GM19035 (cell line): ENCODE results near the gene PEX6.

ENCODE experiments used
- ATAC-seq: cut with Tn5 transposase; IDR thresholded peaks from one replicate; pipeline ENCODE4 v1.9.1; 2021; ENCODE audit not compliant: unreplicated experiment

Gene PEX6

GRCh38 chr6:42996513-42996912 lies 17.5 kb upstream of the PEX6 start:
- no peak for ATAC-seq

- no peak for ATAC-seq
Observed at GRCh38 chr6:42993445-42993844, 14.5 kb upstream of the PEX6 start.

- no peak for ATAC-seq
Observed at GRCh38 chr6:42989923-42990322, 10.9 kb upstream of the PEX6 start.

- no peak for ATAC-seq
Observed at GRCh38 chr6:42988486-42989020, 9.6 kb upstream of the PEX6 start.

- no peak for ATAC-seq
Observed at GRCh38 chr6:42987533-42988451, 8.8 kb upstream of the PEX6 start.

- no peak for ATAC-seq
Observed at GRCh38 chr6:42984924-42985475, 6.0 kb upstream of the PEX6 start.

- ATAC-seq, result peak; percentile 95
Observed at GRCh38 chr6:42984001-42984923, 5.3 kb upstream of the PEX6 start, which contains the start of gene PPP2R5D. PPP2R5D (plus strand) TSS chr6:42984570; CDS start chr6:42984678, 108 bp downstream.

GRCh38 chr6:42981836-42982235 lies 2.9 kb upstream of the PEX6 start:
- ATAC-seq, result no peak

GRCh38 chr6:42979523-42980177 lies 669 bp upstream of the PEX6 start:
- ATAC-seq, result no peak

GRCh38 chr6:42978487-42978838 lies 518 bp downstream of the PEX6 start:
- ATAC-seq, result no peak

- ATAC-seq, result no peak
Observed at GRCh38 chr6:42974919-42975505, 4.0 kb downstream of the PEX6 start.

GRCh38 chr6:42973926-42974325 lies 5.1 kb downstream of the PEX6 start:
- no peak for ATAC-seq

- ATAC-seq, result no peak
Observed at GRCh38 chr6:42971746-42972327, 7.1 kb downstream of the PEX6 start.

GRCh38 chr6:42970871-42971612 lies 7.9 kb downstream of the PEX6 start:
- ATAC-seq, result no peak

GRCh38 chr6:42969934-42970333 lies 9.0 kb downstream of the PEX6 start:
- ATAC-seq, result no peak

- no peak for ATAC-seq
Observed at GRCh38 chr6:42969431-42969830, 9.6 kb downstream of the PEX6 start.

- ATAC-seq, result no peak
Observed at GRCh38 chr6:42968783-42969182, 10.2 kb downstream of the PEX6 start.

GRCh38 chr6:42968126-42968701 lies 10.8 kb downstream of the PEX6 start:
- ATAC-seq, result no peak

- no peak for ATAC-seq
Observed at GRCh38 chr6:42967228-42967627, 11.8 kb downstream of the PEX6 start.
